HG03139 (cell line): Measurements from ENCODE around the gene SERPIND1.
"Not testable (repeated sequence)": the region's sequence is repeated elsewhere in the genome, so short reads cannot be mapped to it uniquely, and the experiment has no call there.

Source experiments
- ATAC-seq: cut with Tn5 transposase; IDR thresholded peaks from one replicate; pipeline ENCODE4 v1.9.1; 2021; ENCODE audit not compliant: unreplicated experiment

Gene SERPIND1, protein sequence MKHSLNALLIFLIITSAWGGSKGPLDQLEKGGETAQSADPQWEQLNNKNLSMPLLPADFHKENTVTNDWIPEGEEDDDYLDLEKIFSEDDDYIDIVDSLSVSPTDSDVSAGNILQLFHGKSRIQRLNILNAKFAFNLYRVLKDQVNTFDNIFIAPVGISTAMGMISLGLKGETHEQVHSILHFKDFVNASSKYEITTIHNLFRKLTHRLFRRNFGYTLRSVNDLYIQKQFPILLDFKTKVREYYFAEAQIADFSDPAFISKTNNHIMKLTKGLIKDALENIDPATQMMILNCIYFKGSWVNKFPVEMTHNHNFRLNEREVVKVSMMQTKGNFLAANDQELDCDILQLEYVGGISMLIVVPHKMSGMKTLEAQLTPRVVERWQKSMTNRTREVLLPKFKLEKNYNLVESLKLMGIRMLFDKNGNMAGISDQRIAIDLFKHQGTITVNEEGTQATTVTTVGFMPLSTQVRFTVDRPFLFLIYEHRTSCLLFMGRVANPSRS

DNA sequence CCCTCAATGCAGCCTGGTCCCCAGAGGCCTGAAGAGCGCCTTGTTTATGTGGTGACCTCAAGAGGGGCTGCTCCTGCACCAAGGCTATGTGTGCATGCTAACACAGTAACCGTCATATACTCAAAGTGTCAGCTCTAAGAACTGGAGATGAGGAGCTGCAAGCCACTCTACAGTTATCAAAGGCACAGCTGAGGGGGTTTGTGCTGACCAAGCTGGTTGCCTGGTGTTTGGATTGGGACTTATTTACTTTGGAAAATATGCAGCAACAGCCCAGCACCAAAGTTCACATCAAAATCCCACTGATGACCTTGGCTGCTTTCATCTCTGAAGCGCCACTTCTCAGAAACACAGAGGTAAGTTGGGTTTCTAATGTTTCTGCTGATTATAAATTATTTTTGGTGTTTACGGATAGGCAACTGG, at the start of gene SERPIND1:
Gene SERPIND1 (plus strand): TSS at position 321 of the 420 bp plus-strand sequence. CDS start 5,200 bp downstream, outside the sequence.
- ATAC-seq: no peak

- no peak for ATAC-seq
Measured at GRCh38 chr22:20724676-20725454, 49.0 kb upstream of the SERPIND1 start.

- ATAC-seq: no peak
Measured at GRCh38 chr22:20725987-20726558, 47.8 kb upstream of the SERPIND1 start.

GRCh38 chr22:20727118-20728015, 46.5 kb upstream of the SERPIND1 start:
- ATAC-seq: no peak

DNA sequence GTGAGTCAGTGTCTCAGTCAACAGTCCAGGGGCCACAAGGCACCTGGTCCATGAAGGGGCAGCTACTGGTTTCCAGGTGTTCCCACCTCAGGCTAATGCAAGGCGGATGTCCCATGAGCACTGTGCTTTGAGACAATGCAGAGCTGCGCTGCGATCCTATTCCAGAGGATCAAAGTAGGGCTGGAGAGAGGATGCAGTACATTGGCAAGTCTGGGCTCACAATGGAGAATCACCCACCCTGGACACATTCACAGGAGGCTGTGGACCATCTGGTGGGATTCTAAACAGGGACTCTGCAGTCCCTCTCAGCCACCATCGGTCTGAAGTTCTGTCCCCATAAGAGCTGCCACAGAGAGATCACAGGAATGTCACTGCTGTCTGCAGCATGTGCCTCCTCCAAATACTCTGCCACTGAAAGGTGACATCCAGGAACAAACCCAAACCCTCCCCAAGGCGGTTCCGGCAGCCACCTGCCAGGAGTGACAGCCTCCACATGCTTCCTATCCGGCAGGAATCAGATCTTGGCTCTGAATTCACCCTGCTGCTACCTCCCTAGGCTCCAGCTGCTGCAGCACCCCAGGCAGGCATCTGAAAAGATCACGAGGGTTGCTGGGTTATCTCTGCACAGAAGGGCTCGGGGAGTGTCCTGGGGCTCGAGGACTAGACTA, 45.3 kb upstream of the SERPIND1 start:
- no peak for ATAC-seq

- no peak for ATAC-seq
Measured at GRCh38 chr22:20729194-20729593, 44.7 kb upstream of the SERPIND1 start.

DNA sequence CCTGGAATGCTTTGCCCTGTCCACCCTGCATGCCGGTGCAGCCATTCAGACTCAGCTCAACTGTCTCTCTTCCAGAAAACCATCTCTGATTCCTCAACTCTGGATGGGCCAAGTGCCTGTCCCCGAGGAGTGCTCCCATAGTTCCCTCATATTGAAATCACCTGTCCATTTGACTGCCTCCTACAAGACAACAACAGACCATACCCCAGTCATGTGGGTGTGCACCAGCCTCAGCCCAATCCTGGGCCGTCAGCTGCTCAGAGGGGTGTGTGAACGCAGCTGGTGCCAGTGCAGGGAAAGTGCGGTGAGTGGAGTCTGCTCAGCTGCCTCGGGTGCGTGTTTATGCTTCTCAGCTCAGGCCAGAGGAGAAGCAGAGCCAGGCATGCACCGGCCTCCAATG, 41.5 kb upstream of the SERPIND1 start:
- not testable (repeated sequence) for ATAC-seq

DNA sequence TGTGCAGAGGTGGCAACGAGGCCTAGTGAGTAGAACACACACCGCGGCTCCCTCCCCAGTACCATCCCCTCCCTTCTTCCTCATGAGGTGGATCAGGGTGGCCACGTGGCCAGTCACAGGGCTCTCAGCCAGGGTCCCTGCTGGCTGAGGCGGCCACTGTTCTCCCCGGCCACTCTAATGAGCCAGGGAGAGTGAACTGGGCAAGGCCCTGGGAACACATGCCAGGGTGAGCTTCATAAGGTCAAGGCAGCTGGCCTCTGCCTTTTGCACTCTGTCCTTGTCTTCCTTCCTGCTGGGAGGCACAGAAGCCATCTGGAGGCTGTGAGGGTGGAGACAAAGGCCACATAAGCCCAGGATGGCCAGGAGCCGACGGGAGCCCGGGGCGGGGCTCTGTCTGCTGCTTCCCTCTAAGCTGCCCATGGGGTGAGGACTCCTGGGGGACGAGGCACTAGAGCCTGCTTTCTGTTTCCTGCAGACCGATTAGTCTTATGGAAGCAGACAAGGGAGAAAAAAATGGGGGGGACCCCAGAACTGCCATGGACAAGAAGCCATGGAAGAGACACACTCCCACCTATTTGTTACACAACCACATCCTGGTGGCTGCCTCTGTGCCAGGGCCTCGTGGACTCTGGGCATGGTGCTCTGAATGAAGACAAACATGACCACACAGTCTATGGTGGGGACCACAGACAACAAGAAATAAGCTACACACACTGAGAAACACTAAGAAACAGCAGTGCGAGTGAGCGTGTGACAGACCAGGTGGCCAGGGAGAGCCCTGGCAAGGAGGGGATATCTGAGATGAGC, 38.4 kb upstream of the SERPIND1 start:
- ATAC-seq: not testable (repeated sequence)

DNA sequence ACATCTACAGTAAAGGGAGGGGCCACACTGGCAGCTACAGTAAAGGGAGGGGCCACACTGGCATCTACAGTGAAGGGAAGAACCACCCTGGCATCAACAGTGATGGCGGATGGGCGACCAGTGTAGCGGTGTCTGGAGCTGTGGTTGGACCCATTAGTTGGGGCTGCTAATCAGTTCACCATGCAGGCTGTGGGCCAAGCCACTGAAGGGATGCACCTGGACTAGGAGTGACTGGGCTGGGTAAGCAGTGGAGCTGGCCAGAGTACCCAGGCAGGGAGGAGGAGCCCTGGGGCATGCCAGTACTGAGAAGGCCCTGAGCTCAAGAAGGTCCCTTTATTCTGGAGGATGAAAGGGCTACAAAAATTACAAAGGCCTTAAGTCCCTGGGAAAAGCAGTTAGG, 37.0 kb upstream of the SERPIND1 start:
- not testable (repeated sequence) for ATAC-seq

DNA sequence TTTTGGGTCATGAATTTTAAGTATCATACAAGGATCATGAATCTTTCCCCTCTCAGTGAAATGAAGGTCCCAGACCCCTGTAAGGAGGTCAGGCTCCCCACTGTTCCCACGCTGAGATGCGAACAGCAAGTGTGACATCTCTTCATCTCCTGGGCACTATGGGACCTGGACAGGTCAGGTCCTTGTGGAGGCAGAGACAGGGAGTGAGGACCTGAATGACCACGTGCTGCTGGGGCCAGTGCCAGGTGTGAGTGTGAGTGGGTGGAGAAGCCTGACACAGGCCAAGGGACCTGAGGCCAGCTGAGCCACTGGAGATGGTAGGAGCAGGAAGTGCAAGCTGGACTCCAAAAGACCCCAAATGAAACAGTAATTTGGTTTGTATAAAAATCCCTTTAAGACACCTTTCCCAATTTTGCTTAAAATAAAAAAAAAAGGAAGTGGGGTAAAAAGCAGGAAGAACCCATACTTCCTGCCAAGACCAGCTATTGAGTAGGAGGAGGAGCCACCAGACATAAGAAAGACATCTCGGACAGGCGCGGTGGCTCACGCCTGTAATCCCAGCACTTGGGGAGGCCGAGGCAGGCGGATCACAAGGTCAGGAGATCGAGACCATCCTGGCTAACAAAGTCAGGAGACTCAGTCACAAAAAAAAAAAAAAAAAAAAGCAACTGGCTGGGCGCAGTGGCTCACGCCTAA, 35.4 kb upstream of the SERPIND1 start:
- ATAC-seq: no peak

- no peak for ATAC-seq
Measured at GRCh38 chr22:20740222-20740951, 33.5 kb upstream of the SERPIND1 start.

DNA sequence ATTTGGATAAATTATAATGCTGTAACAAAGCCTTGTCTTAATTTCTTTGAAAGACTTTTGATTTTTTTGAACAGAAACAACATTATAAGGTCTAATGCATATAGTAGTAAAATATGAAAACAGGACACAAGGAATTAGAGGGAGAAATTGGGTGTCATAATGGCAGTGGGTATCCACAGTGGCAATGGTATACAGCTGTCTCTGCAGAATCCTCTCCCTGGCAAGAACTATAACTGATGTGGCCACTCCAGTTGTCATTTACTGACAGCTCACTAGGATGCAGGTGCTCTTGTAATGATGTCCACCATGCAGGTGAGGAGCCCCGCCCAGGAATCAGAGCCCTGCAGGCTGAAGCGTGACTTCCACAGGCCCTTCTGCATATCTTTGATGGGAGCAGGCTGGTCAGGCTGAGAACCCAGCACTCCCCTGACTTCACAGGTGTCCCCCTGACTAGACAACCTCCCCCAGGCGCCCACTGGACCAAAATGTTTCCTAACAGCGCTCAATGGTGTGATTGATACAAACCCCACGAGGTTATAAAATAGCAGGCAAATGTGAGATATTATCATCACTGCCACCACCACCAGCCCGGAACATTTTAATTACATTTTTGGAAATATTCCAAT, 32.8 kb upstream of the SERPIND1 start:
- no peak for ATAC-seq

- ATAC-seq: no peak
Measured at GRCh38 chr22:20741634-20742581, 32.0 kb upstream of the SERPIND1 start.

DNA sequence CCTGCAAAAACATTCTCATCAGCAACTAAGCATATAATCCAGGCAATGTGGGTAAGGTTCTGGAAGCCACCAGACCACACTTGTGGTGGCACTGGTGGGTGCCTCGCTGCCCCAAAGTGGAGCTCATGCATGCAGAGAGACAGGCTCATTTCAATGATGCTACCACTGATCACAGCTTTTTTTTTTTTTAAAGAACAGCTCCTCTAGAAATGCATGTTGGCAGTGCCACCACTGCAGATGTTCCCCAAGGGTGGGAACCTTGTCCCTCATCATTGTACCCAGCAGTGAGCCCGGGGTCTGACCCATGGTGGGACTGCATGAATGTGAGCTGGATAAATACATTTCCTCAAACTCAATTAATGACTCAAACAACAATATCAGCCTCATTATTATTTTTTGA, 31.1 kb upstream of the SERPIND1 start:
- no peak for ATAC-seq

DNA sequence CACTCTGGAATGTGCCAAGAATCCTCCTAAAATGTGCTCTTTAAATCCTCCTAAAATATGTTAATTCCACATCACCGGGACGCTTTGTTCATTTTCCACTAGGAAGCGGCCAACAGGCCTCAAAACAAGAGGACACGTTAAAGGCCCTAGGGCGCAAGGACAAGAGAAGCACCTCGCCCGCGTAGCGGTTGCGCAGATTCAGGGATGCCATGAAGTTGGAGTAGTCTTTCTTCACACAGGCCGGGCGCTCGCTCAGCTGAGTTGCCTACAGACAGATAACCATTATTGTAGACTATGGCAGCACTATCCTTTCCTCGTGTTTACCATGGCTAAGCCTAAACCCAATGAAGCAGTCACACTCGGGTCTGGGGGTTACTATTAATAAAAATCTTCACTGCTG, 29.5 kb upstream of the SERPIND1 start:
- no peak for ATAC-seq

DNA sequence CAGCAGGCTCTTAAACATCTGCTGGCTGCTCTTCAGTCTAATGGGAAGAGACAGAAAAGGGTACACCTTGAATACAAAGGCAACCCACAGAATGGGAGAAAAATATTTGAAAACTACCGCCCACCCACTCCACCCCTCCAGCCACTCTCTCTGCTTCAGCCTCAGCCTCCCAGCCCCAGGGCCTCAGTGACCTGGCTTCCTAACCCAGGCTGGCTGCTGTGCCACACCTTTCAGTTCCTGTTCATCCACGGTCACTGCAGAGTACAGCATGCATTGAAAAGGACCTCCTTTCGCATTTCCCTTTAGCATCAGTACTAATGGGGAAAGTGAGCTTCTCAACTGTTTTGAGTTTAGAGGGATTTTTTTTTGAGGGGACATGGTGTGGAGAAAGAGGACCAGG, 28.8 kb upstream of the SERPIND1 start:
- no peak for ATAC-seq
